ENCODE measurements around the gene B3GAT1.
"Not testable (repeated sequence)": the region's sequence is repeated elsewhere in the genome, so short reads cannot be mapped to it uniquely, and the experiment has no call there.

Gene B3GAT1

GRCh38 chr11:134460062-134460561 is 48.1 kb upstream of the B3GAT1 start:
- no peak overlapping the region for H3K9ac ChIP-seq (ENCODE audit: low read depth, low read length)
- no peaks in the 10 kb centered on the region for H3K36me3 ChIP-seq (ENCODE audit: insufficient read depth, low read length)
- H3K4me2 ChIP-seq (ENCODE audit: insufficient read depth, low read length) = no peak overlapping the region
- H3K27me3 ChIP-seq (ENCODE audit: insufficient read depth, low read length, poor library complexity) = no peaks in the 10 kb centered on the region
- H3K79me2 ChIP-seq (ENCODE audit: insufficient read depth, low read length) = no peaks in the 10 kb centered on the region
- TF ChIP-seq CTCF (IDR thresholded peaks at IDR 0.05; ENCODE audit: borderline replicate concordance, extremely low read depth, low read length, poor library complexity, severe bottlenecking) (no peak), EZH2 (IDR thresholded peaks at IDR 0.05; ENCODE audit: borderline replicate concordance, low read depth, low read length, severe bottlenecking) (no peak)
- H3K4me3 ChIP-seq (ENCODE audit: low read depth in 1 of 2, low read length in 2 of 2) = no peak overlapping the region
- H3K27ac ChIP-seq (ENCODE audit: low read length) = no peak overlapping the region
- H3K4me1 ChIP-seq (ENCODE audit: insufficient read depth, low read length) = no peaks in the 10 kb centered on the region
- H3K9me3 ChIP-seq (ENCODE audit: insufficient read depth, low read length, severe bottlenecking) = peaks cover 10% of the 10 kb centered on the region
- H4K20me1 ChIP-seq (ENCODE audit: insufficient read depth, low read length) = no peaks in the 10 kb centered on the region
- ATAC-seq (ENCODE audit: insufficient read depth, low read depth) (no peak), DNase-seq (no peak)
- H2AFZ ChIP-seq (ENCODE audit: low read depth, low read length) = no peak overlapping the region

GRCh38 chr11:134459246-134460061 is 47.4 kb upstream of the B3GAT1 start:
- Histone ChIP-seq H3K79me2 (ENCODE audit: insufficient read depth, low read length) (no peaks in the 10 kb centered on the region), H3K9me3 (ENCODE audit: insufficient read depth, low read length, severe bottlenecking) (peaks cover 10% of the 10 kb centered on the region), H3K4me2 (ENCODE audit: insufficient read depth, low read length) (no peak overlapping the region), H3K4me3 (ENCODE audit: low read depth in 1 of 2, low read length in 2 of 2) (no peak overlapping the region), H3K9ac (ENCODE audit: low read depth, low read length) (no peak overlapping the region), H3K27ac (ENCODE audit: low read length) (no peak overlapping the region), H4K20me1 (ENCODE audit: insufficient read depth, low read length) (no peaks in the 10 kb centered on the region), H3K27me3 (ENCODE audit: insufficient read depth, low read length, poor library complexity) (no peaks in the 10 kb centered on the region), H3K4me1 (ENCODE audit: insufficient read depth, low read length) (no peaks in the 10 kb centered on the region), H3K36me3 (ENCODE audit: insufficient read depth, low read length) (no peaks in the 10 kb centered on the region), H2AFZ (ENCODE audit: low read depth, low read length) (no peak overlapping the region)
- DNase-seq (no peak), ATAC-seq (ENCODE audit: insufficient read depth, low read depth) (no peak)
- TF ChIP-seq EZH2 (IDR thresholded peaks at IDR 0.05; ENCODE audit: borderline replicate concordance, low read depth, low read length, severe bottlenecking) = no peak
- no peak for TF ChIP-seq CTCF (IDR thresholded peaks at IDR 0.05; ENCODE audit: borderline replicate concordance, extremely low read depth, low read length, poor library complexity, severe bottlenecking)

- not testable (repeated sequence) for H3K9me3 ChIP-seq (ENCODE audit: insufficient read depth, low read length, severe bottlenecking); H3K36me3 ChIP-seq (ENCODE audit: insufficient read depth, low read length); ATAC-seq (ENCODE audit: insufficient read depth, low read depth); DNase-seq; H4K20me1 ChIP-seq (ENCODE audit: insufficient read depth, low read length); H3K27me3 ChIP-seq (ENCODE audit: insufficient read depth, low read length, poor library complexity); H3K4me1 ChIP-seq (ENCODE audit: insufficient read depth, low read length); H3K9ac ChIP-seq (ENCODE audit: low read depth, low read length); H3K4me2 ChIP-seq (ENCODE audit: insufficient read depth, low read length); H3K79me2 ChIP-seq (ENCODE audit: insufficient read depth, low read length); H2AFZ ChIP-seq (ENCODE audit: low read depth, low read length); H3K4me3 ChIP-seq (ENCODE audit: low read depth in 1 of 2, low read length in 2 of 2); H3K27ac ChIP-seq (ENCODE audit: low read length)
Observed at GRCh38 chr11:134457411-134458007, 45.5 kb upstream of the B3GAT1 start.

GRCh38 chr11:134455516-134455915 is 43.5 kb upstream of the B3GAT1 start:
- no peaks in the 10 kb centered on the region for H3K79me2 ChIP-seq (ENCODE audit: insufficient read depth, low read length)
- H4K20me1 ChIP-seq (ENCODE audit: insufficient read depth, low read length) = no peaks in the 10 kb centered on the region
- no peaks in the 10 kb centered on the region for H3K4me1 ChIP-seq (ENCODE audit: insufficient read depth, low read length)
- no peak overlapping the region for H3K4me2 ChIP-seq (ENCODE audit: insufficient read depth, low read length)
- H3K4me3 ChIP-seq (ENCODE audit: low read depth in 1 of 2, low read length in 2 of 2) = no peak overlapping the region
- H3K36me3 ChIP-seq (ENCODE audit: insufficient read depth, low read length) = no peaks in the 10 kb centered on the region
- no peaks in the 10 kb centered on the region for H3K27me3 ChIP-seq (ENCODE audit: insufficient read depth, low read length, poor library complexity)
- no peak overlapping the region for H2AFZ ChIP-seq (ENCODE audit: low read depth, low read length)
- H3K9me3 ChIP-seq (ENCODE audit: insufficient read depth, low read length, severe bottlenecking) = peaks cover 10% of the 10 kb centered on the region
- no peak overlapping the region for H3K9ac ChIP-seq (ENCODE audit: low read depth, low read length)
- no peak for ATAC-seq (ENCODE audit: insufficient read depth, low read depth)
- TF ChIP-seq CTCF (IDR thresholded peaks at IDR 0.05; ENCODE audit: borderline replicate concordance, extremely low read depth, low read length, poor library complexity, severe bottlenecking) = no peak
- no peak for TF ChIP-seq EZH2 (IDR thresholded peaks at IDR 0.05; ENCODE audit: borderline replicate concordance, low read depth, low read length, severe bottlenecking)
- DNase-seq = no peak
- H3K27ac ChIP-seq (ENCODE audit: low read length) = no peak overlapping the region

Data from DND-41 (cell line).